GM12874 (cell line): Measurements from ENCODE around the gene RAP1B.

Experiments
- CTCF ChIP-seq: IDR thresholded peaks from 2 replicates; pipeline ENCODE4 v1.5.1; 2011; ENCODE audit warnings: low read depth, mild to moderate bottlenecking, control low read depth, low read length, moderate library complexity; ENCODE audit not compliant: insufficient read depth

The RAP1B gene

GRCh38 chr12:68619541-68619940 lies 8.8 kb downstream of the RAP1B start:
- no peak for TF ChIP-seq CTCF

- no peak for TF ChIP-seq CTCF
These were observed 10.1 kb downstream of the RAP1B start for GRCh38 chr12:68620519-68621471.

- no peak for TF ChIP-seq CTCF
These were observed 10.9 kb downstream of the RAP1B start for GRCh38 chr12:68621472-68622081.

GRCh38 chr12:68622250-68622649 lies 11.6 kb downstream of the RAP1B start:
- TF ChIP-seq CTCF = no peak

GRCh38 chr12:68623059-68623458 lies 12.4 kb downstream of the RAP1B start:
- TF ChIP-seq CTCF = no peak

GRCh38 chr12:68623984-68624383 lies 13.3 kb downstream of the RAP1B start:
- TF ChIP-seq CTCF = no peak

GRCh38 chr12:68624933-68625332 lies 14.2 kb downstream of the RAP1B start:
- no peak for TF ChIP-seq CTCF
